ENCODE results near the gene ESYT3. TPM values are rescaled to one million over a fixed set of nuclear protein-coding genes. Genes with fewer than 3 reads are reported as not detected.

ESYT3 gene
- total RNA-seq, 1 donor from 2014 or later: not detected

DNA sequence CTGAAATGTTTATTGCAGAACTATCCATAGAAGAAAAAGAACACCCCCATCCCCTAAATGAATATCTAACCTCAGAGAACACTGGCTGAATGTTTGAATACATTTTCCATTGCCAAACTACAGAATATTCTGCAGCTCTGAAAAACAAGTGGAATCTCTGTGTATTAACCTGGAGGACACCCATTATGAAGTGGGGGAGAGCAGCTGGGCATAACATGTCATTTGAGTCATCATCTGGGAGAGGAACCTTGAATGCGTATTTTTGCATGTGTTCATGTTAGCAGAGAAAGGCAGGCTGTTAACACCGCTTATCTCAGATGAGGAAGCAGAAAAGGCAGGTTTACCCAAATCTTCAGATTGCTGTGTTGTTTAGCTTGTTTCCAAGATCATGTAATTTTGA is 31.5 kb downstream of the ESYT3 start:
- no peaks in the 10 kb centered on the region for H3K27me3 ChIP-seq
- no peaks in the 10 kb centered on the region for H3K9me3 ChIP-seq
- no peak overlapping the region for H3K27ac ChIP-seq
- H3K4me1 ChIP-seq: no peaks in the 10 kb centered on the region
- DNase-seq (ENCODE audit: low spot score in 2 of 2): no peak
- intact Hi-C loops (cut with DNase I): no loop called here
- H3K36me3 ChIP-seq: no peaks in the 10 kb centered on the region
- H3K4me3 ChIP-seq: no peak overlapping the region
- TF ChIP-seq, protein P1, sequence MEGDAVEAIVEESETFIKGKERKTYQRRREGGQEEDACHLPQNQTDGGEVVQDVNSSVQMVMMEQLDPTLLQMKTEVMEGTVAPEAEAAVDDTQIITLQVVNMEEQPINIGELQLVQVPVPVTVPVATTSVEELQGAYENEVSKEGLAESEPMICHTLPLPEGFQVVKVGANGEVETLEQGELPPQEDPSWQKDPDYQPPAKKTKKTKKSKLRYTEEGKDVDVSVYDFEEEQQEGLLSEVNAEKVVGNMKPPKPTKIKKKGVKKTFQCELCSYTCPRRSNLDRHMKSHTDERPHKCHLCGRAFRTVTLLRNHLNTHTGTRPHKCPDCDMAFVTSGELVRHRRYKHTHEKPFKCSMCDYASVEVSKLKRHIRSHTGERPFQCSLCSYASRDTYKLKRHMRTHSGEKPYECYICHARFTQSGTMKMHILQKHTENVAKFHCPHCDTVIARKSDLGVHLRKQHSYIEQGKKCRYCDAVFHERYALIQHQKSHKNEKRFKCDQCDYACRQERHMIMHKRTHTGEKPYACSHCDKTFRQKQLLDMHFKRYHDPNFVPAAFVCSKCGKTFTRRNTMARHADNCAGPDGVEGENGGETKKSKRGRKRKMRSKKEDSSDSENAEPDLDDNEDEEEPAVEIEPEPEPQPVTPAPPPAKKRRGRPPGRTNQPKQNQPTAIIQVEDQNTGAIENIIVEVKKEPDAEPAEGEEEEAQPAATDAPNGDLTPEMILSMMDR (IDR thresholded peaks at IDR 0.05): no peak

DNA sequence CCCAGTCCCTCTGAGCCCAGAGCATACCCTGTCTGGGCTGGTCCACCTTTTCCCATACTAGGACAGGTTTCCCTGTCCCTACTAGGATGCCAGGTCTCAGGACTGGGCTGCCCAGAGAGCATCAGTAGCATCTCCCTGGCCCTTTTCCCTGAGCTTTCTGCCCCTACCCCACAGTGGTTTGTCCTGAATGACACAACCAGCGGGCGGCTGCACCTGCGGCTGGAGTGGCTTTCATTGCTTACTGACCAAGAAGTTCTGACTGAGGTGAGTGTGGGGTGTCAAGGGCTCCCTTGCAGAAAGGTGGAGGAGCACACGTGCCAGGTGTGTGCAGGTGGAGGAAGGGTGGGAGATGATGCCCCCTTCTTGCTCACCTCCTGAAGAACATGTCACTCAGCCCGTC is 33.5 kb downstream of the ESYT3 start:
- Histone ChIP-seq H3K4me3 (no peak overlapping the region), H3K36me3 (no peaks in the 10 kb centered on the region), H3K4me1 (no peaks in the 10 kb centered on the region), H3K27ac (no peak overlapping the region), H3K27me3 (no peaks in the 10 kb centered on the region), H3K9me3 (no peaks in the 10 kb centered on the region)
- TF ChIP-seq, protein P1 (IDR thresholded peaks at IDR 0.05): no peak
- intact Hi-C loops (cut with DNase I): no loop called here
- DNase-seq (ENCODE audit: low spot score in 2 of 2): no peak

DNA sequence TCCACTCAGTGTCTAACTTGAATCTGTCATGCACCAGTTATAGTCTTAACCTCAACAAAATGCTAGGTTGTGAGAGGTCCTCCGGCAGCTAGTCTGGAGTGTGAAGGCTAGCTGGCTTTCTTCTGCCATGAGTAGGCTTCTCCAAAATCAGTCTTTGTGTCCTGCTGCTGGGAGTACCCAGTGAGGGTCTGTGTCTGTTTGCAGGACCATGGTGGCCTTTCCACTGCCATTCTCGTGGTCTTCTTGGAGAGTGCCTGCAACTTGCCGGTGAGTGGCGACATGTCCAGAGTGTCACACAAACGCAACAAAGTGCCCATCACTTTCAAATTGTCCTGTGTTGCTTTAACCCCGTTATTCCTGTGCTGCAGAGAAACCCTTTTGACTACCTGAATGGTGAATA is 34.0 kb downstream of the ESYT3 start:
- intact Hi-C loops (cut with DNase I): no loop called here
- Histone ChIP-seq H3K9me3 (no peaks in the 10 kb centered on the region), H3K27me3 (no peaks in the 10 kb centered on the region), H3K4me3 (no peak overlapping the region), H3K4me1 (no peaks in the 10 kb centered on the region), H3K27ac (no peak overlapping the region), H3K36me3 (no peaks in the 10 kb centered on the region)
- TF ChIP-seq, protein P1 (IDR thresholded peaks at IDR 0.05): no peak
- no peak for DNase-seq (ENCODE audit: low spot score in 2 of 2)

DNA sequence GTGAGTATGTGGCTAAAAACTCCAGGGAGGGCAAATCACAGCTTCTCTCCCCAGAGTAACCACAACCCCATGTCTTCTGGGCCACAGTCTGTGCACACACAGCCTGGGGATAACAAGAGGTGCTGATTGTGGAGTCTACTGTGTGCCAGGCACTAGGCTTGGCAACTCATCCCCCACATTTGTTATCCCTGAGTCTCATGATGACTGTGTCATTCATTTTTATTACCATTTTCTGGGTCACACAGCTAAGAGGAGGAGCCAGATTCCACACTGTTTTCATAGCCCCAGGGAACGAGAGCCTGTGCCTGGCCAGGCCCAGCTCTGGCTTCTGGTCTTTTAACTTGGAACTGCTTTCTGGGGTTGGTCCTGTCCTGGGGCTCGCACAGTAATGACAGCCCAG is 34.5 kb downstream of the ESYT3 start:
- no peak overlapping the region for H3K4me3 ChIP-seq
- H3K36me3 ChIP-seq: no peaks in the 10 kb centered on the region
- intact Hi-C loops (cut with DNase I): no loop called here
- H3K27ac ChIP-seq: no peak overlapping the region
- no peaks in the 10 kb centered on the region for H3K4me1 ChIP-seq
- no peaks in the 10 kb centered on the region for H3K27me3 ChIP-seq
- TF ChIP-seq, protein P1 (IDR thresholded peaks at IDR 0.05): no peak
- no peak for DNase-seq (ENCODE audit: low spot score in 2 of 2)
- H3K9me3 ChIP-seq: no peaks in the 10 kb centered on the region

DNA sequence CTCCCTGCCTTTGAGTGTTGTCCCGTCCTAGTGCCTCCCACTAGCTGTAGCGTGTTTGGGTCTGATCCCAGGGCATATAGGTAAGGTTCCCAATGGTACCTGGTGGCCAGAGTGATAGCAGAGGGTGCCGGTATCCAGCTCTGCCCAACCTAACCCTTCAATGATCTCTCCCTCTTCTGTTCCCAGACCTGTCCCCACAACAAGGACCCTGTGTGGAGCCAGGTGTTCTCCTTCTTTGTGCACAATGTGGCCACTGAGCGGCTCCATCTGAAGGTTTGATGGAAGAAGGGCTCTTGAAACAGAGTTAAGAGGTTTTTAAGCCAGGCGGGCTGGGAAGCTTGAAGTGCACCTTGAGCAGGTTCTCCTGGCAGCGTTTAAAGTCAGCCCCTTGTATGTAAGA is 35.5 kb downstream of the ESYT3 start:
- intact Hi-C loops (cut with DNase I): no loop called here
- no peak for DNase-seq (ENCODE audit: low spot score in 2 of 2)
- TF ChIP-seq, protein P1 (IDR thresholded peaks at IDR 0.05): no peak
- no peaks in the 10 kb centered on the region for H3K36me3 ChIP-seq
- no peaks in the 10 kb centered on the region for H3K27me3 ChIP-seq
- no peaks in the 10 kb centered on the region for H3K4me1 ChIP-seq
- no peak overlapping the region for H3K27ac ChIP-seq
- H3K4me3 ChIP-seq: no peak overlapping the region
- no peaks in the 10 kb centered on the region for H3K9me3 ChIP-seq

DNA sequence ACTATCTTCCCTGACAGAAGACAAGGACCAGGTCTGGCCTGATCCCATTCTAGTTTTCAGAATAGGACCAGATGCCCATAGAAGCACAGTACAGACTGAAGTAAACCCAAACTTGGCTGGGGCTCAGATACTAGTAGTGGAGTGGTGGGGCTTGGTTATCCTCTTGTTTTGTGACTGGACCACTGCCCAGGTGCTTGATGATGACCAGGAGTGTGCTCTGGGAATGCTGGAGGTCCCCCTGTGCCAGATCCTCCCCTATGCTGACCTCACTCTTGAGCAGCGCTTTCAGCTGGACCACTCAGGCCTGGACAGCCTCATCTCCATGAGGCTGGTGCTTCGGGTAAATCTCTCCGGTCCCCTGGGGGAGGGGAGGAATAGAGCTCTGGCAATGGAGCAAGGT is 36.3 kb downstream of the ESYT3 start:
- DNase-seq (ENCODE audit: low spot score in 2 of 2): no peak

More for the DNA sequence above, 36.3 kb downstream of the ESYT3 start:
- no peaks in the 10 kb centered on the region for H3K27me3 ChIP-seq
- TF ChIP-seq, protein P1 (IDR thresholded peaks at IDR 0.05): no peak
- intact Hi-C loops (cut with DNase I): no loop called here
- no peak overlapping the region for H3K4me3 ChIP-seq
- no peaks in the 10 kb centered on the region for H3K4me1 ChIP-seq
- no peaks in the 10 kb centered on the region for H3K9me3 ChIP-seq
- H3K36me3 ChIP-seq: no peaks in the 10 kb centered on the region
- H3K27ac ChIP-seq: no peak overlapping the region
